Gastroesophageal sphincter (tissue), 4 donors: ENCODE measurements around the gene SSH2. TPM values are rescaled to one million over a fixed set of nuclear protein-coding genes. Genes with fewer than 3 reads are reported as not detected.
A peak's percentile ranks its signal among the peaks of the same experiment; 100 is the strongest.

Source experiments
- ATAC-seq: fragments of 150-250 bp; one replicate; pipeline ENCODE4 v1.9.1; 2016; ENCODE audit warnings: mild to moderate bottlenecking, moderate library complexity
- H3K27ac ChIP-seq, 4 donors: fragments of 200-600 bp; sonication (generic) in 3 of 4; 1 replicate in 3 of 4; 2 replicates in 1 of 4; pipeline ENCODE4 v1.5.1; 2016 to 2019
- H3K27me3 ChIP-seq: fragments of 200-600 bp; sonication (generic); one replicate; pipeline ENCODE4 v1.5.1; 2019
- H3K36me3 ChIP-seq, 2 donors: fragments of 200-600 bp; sonication (generic); one replicate each; pipeline ENCODE4 v1.5.1; 2019; ENCODE audit warnings: control low read depth in 1 of 2
- H3K4me1 ChIP-seq, 3 donors: fragments of 200-600 bp; sonication (generic); 1 replicate in 2 of 3; 2 replicates in 1 of 3; pipeline ENCODE4 v1.5.1; 2016 to 2019; ENCODE audit warnings: control low read depth in 2 of 3
- H3K4me3 ChIP-seq, 2 donors: fragments of 200-600 bp; sonication (generic); one replicate each; pipeline ENCODE4 v1.5.1; 2019; ENCODE audit warnings: mild to moderate bottlenecking in 1 of 2, moderate library complexity in 1 of 2
- H3K9me3 ChIP-seq, 3 donors: fragments of 200-600 bp; sonication (generic); one replicate each; pipeline ENCODE4 v1.5.1; 2017 to 2019; ENCODE audit warnings: control low read depth in 2 of 3
- CTCF ChIP-seq, 4 experiments: fragments of 200-600 bp in 2 of 4; fragments of 450-650 bp in 2 of 4; sonication (generic) in 1 of 4; IDR thresholded peaks; one replicate each; pipeline ENCODE4 v1.5.1; 2017 to 2019; ENCODE audit warnings: antibody characterized with exemption in 4 of 4, mild to moderate bottlenecking in 2 of 4, moderate library complexity in 2 of 4
- EP300 ChIP-seq: sonication (generic); formaldehyde crosslinking; IDR thresholded peaks from one replicate; pipeline ENCODE4 v1.6.1; 2017; ENCODE audit warnings: antibody characterized with exemption, mild to moderate bottlenecking
- POLR2A ChIP-seq, 2 donors: fragments of 450-650 bp; IDR thresholded peaks; one replicate each; pipeline ENCODE4 v1.6.1; 2017; ENCODE audit warnings: antibody characterized with exemption in 2 of 2, mild to moderate bottlenecking in 2 of 2, moderate library complexity in 1 of 2
- POLR2AphosphoS5 ChIP-seq: sonication (generic); formaldehyde crosslinking; IDR thresholded peaks from one replicate; pipeline ENCODE4 v1.6.1; 2017; ENCODE audit warnings: antibody characterized with exemption
- WGBS, 2 donors: methylation state at CpG; one replicate each; pipeline ENCODE4 v1.1.5; 2018; ENCODE audit warnings: low coverage in 1 of 2; 5-methylcytosine and 5-hydroxymethylcytosine counted together
- total RNA-seq, 4 donors: library from RNA; depleted of rRNA; stranded (reverse); fragments of >200 nt; gene quantifications; one replicate each; pipeline ENCODE4 v1.1.0, GENCODE V29; 2016

SSH2 gene
- total RNA-seq, 4 donors from 2014 or later, result 16.0 to 39.7 (median 24.9) TPM

GRCh38 chr17:29585080-29585751, 344.8 kb downstream of the SSH2 start:
- H3K9me3 ChIP-seq, result no peaks in the 10 kb centered on the region
- H3K27me3 ChIP-seq, result no peaks in the 10 kb centered on the region
- H3K27ac ChIP-seq, result peak overlapping the region in 3 of 4 donors; percentile 79 to 90 (median 89)
- H3K4me3 ChIP-seq, result peak overlapping the region in 1 of 2 donors; percentile 39
- 60 to 90% methylated on average over 1 to 2 of the region's 8 CpGs for WGBS, 2 donors
- peaks cover 0 to 35% of the 10 kb centered on the region in 2 donors for H3K36me3 ChIP-seq
- no peak for ATAC-seq
- H3K4me1 ChIP-seq, result peaks cover 0 to 92% (median 40%) of the 10 kb centered on the region in 3 donors
- TF ChIP-seq CTCF (IDR thresholded peaks at IDR 0.05) (no peak), POLR2A (IDR thresholded peaks at IDR 0.05) (peak in 1 of 2 donors; percentile 35)

GRCh38 chr17:29584452-29585079, 345.5 kb downstream of the SSH2 start:
- TF ChIP-seq EP300 (no peak), CTCF (IDR thresholded peaks at IDR 0.05) (no peak), POLR2A (IDR thresholded peaks at IDR 0.05) (no peak), POLR2AphosphoS5 (no peak)
- no peaks in the 10 kb centered on the region for H3K27me3 ChIP-seq
- H3K9me3 ChIP-seq, result no peaks in the 10 kb centered on the region
- 61% methylated on average over 2 of the region's 12 CpGs; no CpG with 5 or more reads in 1 of the 2 donors for WGBS, 2 donors
- H3K36me3 ChIP-seq, result peaks cover 0 to 41% of the 10 kb centered on the region in 2 donors
- peak overlapping the region in 1 of 2 donors; percentile 39 for H3K4me3 ChIP-seq
- ATAC-seq, result no peak
- H3K4me1 ChIP-seq, result peaks cover 0 to 90% (median 34%) of the 10 kb centered on the region in 3 donors
- H3K27ac ChIP-seq, result peak overlapping the region in 3 of 4 donors; percentile 79 to 90 (median 89)

- Histone ChIP-seq H3K4me3 (peak overlapping the region in 1 of 2 donors; percentile 13), H3K36me3 (peaks cover 0 to 51% of the 10 kb centered on the region in 2 donors), H3K4me1 (peaks cover 0 to 88% (median 34%) of the 10 kb centered on the region in 3 donors), H3K27me3 (no peaks in the 10 kb centered on the region), H3K9me3 (no peaks in the 10 kb centered on the region), H3K27ac (peak overlapping the region in 3 of 4 donors; percentile 79 to 90 (median 89))
- TF ChIP-seq EP300 (no peak), POLR2A (IDR thresholded peaks at IDR 0.05) (no peak), POLR2AphosphoS5 (no peak), CTCF (IDR thresholded peaks at IDR 0.05) (no peak)
- no peak for ATAC-seq
- 85 to 92% methylated on average over 2 to 6 of the region's 16 CpGs for WGBS, 2 donors
These were observed 346.4 kb downstream of the SSH2 start for GRCh38 chr17:29583324-29584248.

- Histone ChIP-seq H3K4me1 (peaks cover 0 to 87% (median 28%) of the 10 kb centered on the region in 3 donors), H3K9me3 (no peaks in the 10 kb centered on the region), H3K27me3 (no peaks in the 10 kb centered on the region), H3K27ac (peak overlapping the region in 1 of 4 donors; percentile 89), H3K36me3 (peaks cover 0 to 59% of the 10 kb centered on the region in 2 donors), H3K4me3 (no peak overlapping the region)
- TF ChIP-seq POLR2A (IDR thresholded peaks at IDR 0.05) (no peak), CTCF (IDR thresholded peaks at IDR 0.05) (no peak), EP300 (no peak), POLR2AphosphoS5 (no peak)
- 60% methylated on average over 1 of the region's 13 CpGs; no CpG with 5 or more reads in 1 of the 2 donors for WGBS, 2 donors
- ATAC-seq, result no peak
These were observed 347.3 kb downstream of the SSH2 start for GRCh38 chr17:29582772-29583171.
